CD4-positive, alpha-beta T cell (primary cell): ENCODE measurements around the gene AVP. TPM values are rescaled to one million over a fixed set of nuclear protein-coding genes. Genes with fewer than 3 reads are reported as not detected.
A peak's percentile ranks its signal among the peaks of the same experiment; 100 is the strongest.

ENCODE experiments used
- ATAC-seq: fragments of 200-7000 bp; cut with Tn5 transposase; one replicate; pipeline ENCODE4 v1.10.0; 2022; ENCODE audit warnings: mild to moderate bottlenecking; ENCODE audit not compliant: poor library complexity
- CTCF ChIA-PET: fragments of 350-600 bp; sonication (Branson Sonifier 250); formaldehyde crosslinking; loops from one replicate; lab custom pipeline; 2021; ENCODE audit warnings: antibody characterized with exemption, inconsistent platforms; lab: Charles Lee
- POLR2A ChIA-PET: fragments of 350-600 bp; sonication (Branson Sonifier 250); formaldehyde crosslinking; loops from one replicate; lab custom pipeline; 2021; ENCODE audit warnings: antibody characterized with exemption, inconsistent platforms; lab: Charles Lee
- DNase-seq, 14 experiments: peaks; one replicate each; pipeline ENCODE4 v3.0.0-alpha.2; 2013 to 2020; ENCODE audit warnings: mixed read lengths in 2 of 14
- H3K27ac ChIP-seq, 2 donors: one replicate each; pipeline versions ENCODE4 v1.5.1 to v1.7.0; 2013; ENCODE audit warnings: low read length in 2 of 2, low read depth in 1 of 2, mild to moderate bottlenecking in 1 of 2
- H3K27me3 ChIP-seq, 2 experiments: 1 replicate in 1 of 2; 2 replicates in 1 of 2; pipeline versions ENCODE4 v1.6.1 to v1.7.0; 2013; ENCODE audit warnings: low read length in 2 of 2, control low read depth in 1 of 2, mild to moderate bottlenecking in 1 of 2, moderate library complexity in 1 of 2; ENCODE audit not compliant: insufficient read depth in 2 of 2, control insufficient read depth in 1 of 2
- H3K36me3 ChIP-seq: one replicate; pipeline ENCODE4 v1.6.1; 2013; ENCODE audit warnings: low read length, control low read depth; ENCODE audit not compliant: insufficient read depth
- H3K4me1 ChIP-seq: one replicate; pipeline ENCODE4 v1.6.1; 2013; ENCODE audit warnings: low read length, control low read depth; ENCODE audit not compliant: insufficient read depth
- H3K4me3 ChIP-seq: one replicate; pipeline ENCODE4 v1.5.1; 2013; ENCODE audit warnings: mild to moderate bottlenecking, low read length, moderate library complexity
- H3K9me3 ChIP-seq, 2 experiments: 1 replicate in 1 of 2; 2 replicates in 1 of 2; pipeline versions ENCODE4 v1.6.1 to v1.7.0; 2013; ENCODE audit warnings: low read length in 2 of 2, mild to moderate bottlenecking in 2 of 2, control low read depth in 1 of 2, moderate library complexity in 1 of 2; ENCODE audit not compliant: control insufficient read depth in 1 of 2, insufficient read depth in 1 of 2
- H3K27ac Mint-ChIP-seq: one replicate; pipeline ENCODE4 v1.8.0; 2020; ENCODE audit warnings: mixed read lengths
- H3K27me3 Mint-ChIP-seq: one replicate; pipeline ENCODE4 v1.8.0; 2021; ENCODE audit warnings: mixed read lengths
- H3K36me3 Mint-ChIP-seq: one replicate; pipeline ENCODE4 v1.8.0; 2021; ENCODE audit warnings: low read depth, mixed read lengths
- H3K4me1 Mint-ChIP-seq: one replicate; pipeline ENCODE4 v1.8.0; 2021; ENCODE audit warnings: low read depth, mixed read lengths
- H3K4me3 Mint-ChIP-seq: one replicate; pipeline ENCODE4 v1.8.0; 2020; ENCODE audit warnings: mild to moderate bottlenecking, mixed read lengths
- H3K9me3 Mint-ChIP-seq: one replicate; pipeline ENCODE4 v1.8.0; 2020; ENCODE audit warnings: mixed read lengths
- intact Hi-C, 2 experiments: fragments of 100-400 bp; cut with DNase I in 1 of 2; cut with micrococcal nuclease in 1 of 2; formaldehyde crosslinking; loops; one replicate each; pipeline versions ENCODE4 v1.15.1 to v1.9.0; 2023 to 2025; cut with DNase I, micrococcal nuclease
- total RNA-seq, 174 experiments: library from RNA in 2 of 174; stranded (reverse) in 2 of 174; gene quantifications; one replicate each; pipeline ENCODE4 v1.2.3 and lab custom pipeline; 2021 to 2026
- TF ChIP-seq, protein P1 (sequence below): fragments of 200-600 bp; IDR thresholded peaks from one replicate; pipeline ENCODE4 v1.8.0; 2022; ENCODE audit warnings: antibody characterized with exemption, mild to moderate bottlenecking

Gene AVP
- total RNA-seq, 2 experiments from 2014 or later: 0.47 to 0.56 TPM

DNA sequence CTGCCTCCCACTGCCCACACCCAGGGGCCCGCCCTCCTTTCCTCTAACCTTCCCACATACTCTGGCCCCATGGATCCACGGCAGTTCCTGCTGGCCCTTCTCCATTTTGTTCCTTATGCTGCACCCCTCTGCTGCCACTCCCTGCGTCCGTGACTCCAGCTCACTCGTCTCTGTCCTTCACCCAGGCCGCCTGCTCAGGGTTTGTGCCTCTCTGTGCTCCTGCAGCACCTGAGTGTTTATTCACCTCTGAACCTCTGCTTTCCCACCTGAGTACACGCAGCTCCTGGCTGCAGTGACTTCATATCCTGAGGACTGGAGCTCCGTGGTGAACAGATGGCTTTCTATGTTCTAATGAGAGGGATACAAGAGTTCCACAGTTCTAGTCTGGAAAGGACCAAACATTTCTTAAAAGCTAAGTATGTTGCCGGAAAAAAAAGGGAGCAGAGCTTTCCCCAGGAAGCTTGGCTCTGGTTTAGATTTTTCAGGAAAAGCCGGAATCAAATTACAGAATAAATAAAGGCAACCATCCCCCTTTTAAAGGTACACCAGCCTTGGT, 42.6 kb downstream of the AVP start:
- no peaks in the 10 kb centered on the region for H3K9me3 Mint-ChIP-seq
- DNase-seq (no peak), ATAC-seq (no peak)
- no peaks in the 10 kb centered on the region for H3K27me3 Mint-ChIP-seq
- H3K27ac ChIP-seq: peak overlapping the region in 1 of 2 donors; percentile 11
- H3K36me3 Mint-ChIP-seq: peaks cover 54% of the 10 kb centered on the region
- H3K27me3 ChIP-seq: no peaks in the 10 kb centered on the region
- H3K27ac Mint-ChIP-seq: peak overlapping the region; percentile 20
- POLR2A ChIA-PET: no interaction called here
- H3K4me1 ChIP-seq: peaks cover 16% of the 10 kb centered on the region
- peaks cover 30% of the 10 kb centered on the region for H3K36me3 ChIP-seq
- TF ChIP-seq, protein P1, sequence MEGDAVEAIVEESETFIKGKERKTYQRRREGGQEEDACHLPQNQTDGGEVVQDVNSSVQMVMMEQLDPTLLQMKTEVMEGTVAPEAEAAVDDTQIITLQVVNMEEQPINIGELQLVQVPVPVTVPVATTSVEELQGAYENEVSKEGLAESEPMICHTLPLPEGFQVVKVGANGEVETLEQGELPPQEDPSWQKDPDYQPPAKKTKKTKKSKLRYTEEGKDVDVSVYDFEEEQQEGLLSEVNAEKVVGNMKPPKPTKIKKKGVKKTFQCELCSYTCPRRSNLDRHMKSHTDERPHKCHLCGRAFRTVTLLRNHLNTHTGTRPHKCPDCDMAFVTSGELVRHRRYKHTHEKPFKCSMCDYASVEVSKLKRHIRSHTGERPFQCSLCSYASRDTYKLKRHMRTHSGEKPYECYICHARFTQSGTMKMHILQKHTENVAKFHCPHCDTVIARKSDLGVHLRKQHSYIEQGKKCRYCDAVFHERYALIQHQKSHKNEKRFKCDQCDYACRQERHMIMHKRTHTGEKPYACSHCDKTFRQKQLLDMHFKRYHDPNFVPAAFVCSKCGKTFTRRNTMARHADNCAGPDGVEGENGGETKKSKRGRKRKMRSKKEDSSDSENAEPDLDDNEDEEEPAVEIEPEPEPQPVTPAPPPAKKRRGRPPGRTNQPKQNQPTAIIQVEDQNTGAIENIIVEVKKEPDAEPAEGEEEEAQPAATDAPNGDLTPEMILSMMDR: no peak
- CTCF ChIA-PET: no interaction called here
- H3K4me3 Mint-ChIP-seq: no peak overlapping the region
- no peak overlapping the region for H3K4me3 ChIP-seq
- H3K4me1 Mint-ChIP-seq: peaks cover 12% of the 10 kb centered on the region
- H3K9me3 ChIP-seq: no peaks in the 10 kb centered on the region
- intact Hi-C loops: loop anchor here in 1 of 2 experiments (5.0 to 10.0 kb wide), 3 partner anchors 163 to 200 kb away; partner anchors contain the start of genes DDRGK1, ITPA, PCED1A and PTPRA

- TF ChIP-seq, protein P1: no peak
- Histone ChIP-seq H3K9me3 (no peaks in the 10 kb centered on the region), H3K4me3 (no peak overlapping the region), H3K4me1 (peaks cover 7% of the 10 kb centered on the region), H3K27me3 (no peaks in the 10 kb centered on the region), H3K36me3 (peaks cover 48% of the 10 kb centered on the region), H3K27ac (no peak overlapping the region)
- Mint-ChIP-seq H3K9me3 (no peaks in the 10 kb centered on the region), H3K27me3 (no peaks in the 10 kb centered on the region), H3K4me1 (peaks cover 3% of the 10 kb centered on the region), H3K36me3 (peaks cover 64% of the 10 kb centered on the region), H3K27ac (no peak overlapping the region), H3K4me3 (no peak overlapping the region)
- intact Hi-C loops: loop anchor here in 1 of 2 experiments (5.0 to 10.0 kb wide), 3 partner anchors 165 to 198 kb away; partner anchors contain the start of genes DDRGK1, ITPA, PCED1A and PTPRA
- POLR2A ChIA-PET: no interaction called here
- CTCF ChIA-PET: no interaction called here
- DNase-seq (no peak), ATAC-seq (no peak)
These were observed 44.4 kb downstream of the AVP start for GRCh38 chr20:3040086-3040485.

GRCh38 chr20:3039426-3039825, 45.1 kb downstream of the AVP start:
- POLR2A ChIA-PET: no interaction called here
- CTCF ChIA-PET: no interaction called here

More at GRCh38 chr20:3039426-3039825, 45.1 kb downstream of the AVP start:
- H3K9me3 Mint-ChIP-seq: no peaks in the 10 kb centered on the region
- Histone ChIP-seq H3K9me3 (no peaks in the 10 kb centered on the region), H3K27me3 (no peaks in the 10 kb centered on the region), H3K4me3 (no peak overlapping the region), H3K4me1 (no peaks in the 10 kb centered on the region), H3K27ac (no peak overlapping the region), H3K36me3 (peaks cover 53% of the 10 kb centered on the region)
- intact Hi-C loops: no loop called here
- H3K27me3 Mint-ChIP-seq: no peaks in the 10 kb centered on the region
- H3K4me1 Mint-ChIP-seq: no peaks in the 10 kb centered on the region
- no peak overlapping the region for H3K4me3 Mint-ChIP-seq
- H3K36me3 Mint-ChIP-seq: peaks cover 68% of the 10 kb centered on the region
- no peak overlapping the region for H3K27ac Mint-ChIP-seq
- TF ChIP-seq, protein P1: no peak
- ATAC-seq (no peak), DNase-seq (no peak)
